Measurements from ENCODE around the gene ACAT2. TPM values are rescaled to one million over a fixed set of nuclear protein-coding genes. Genes with fewer than 3 reads are reported as not detected.
"Not testable (repeated sequence)": the region's sequence is repeated elsewhere in the genome, so short reads cannot be mapped to it uniquely, and the experiment has no call there.

Gene ACAT2
- 1 to 10 TPM in 2 of 4 donors, under 1 TPM in 2; 0.59 to 4.6 (median 2.4) TPM for total RNA-seq

DNA sequence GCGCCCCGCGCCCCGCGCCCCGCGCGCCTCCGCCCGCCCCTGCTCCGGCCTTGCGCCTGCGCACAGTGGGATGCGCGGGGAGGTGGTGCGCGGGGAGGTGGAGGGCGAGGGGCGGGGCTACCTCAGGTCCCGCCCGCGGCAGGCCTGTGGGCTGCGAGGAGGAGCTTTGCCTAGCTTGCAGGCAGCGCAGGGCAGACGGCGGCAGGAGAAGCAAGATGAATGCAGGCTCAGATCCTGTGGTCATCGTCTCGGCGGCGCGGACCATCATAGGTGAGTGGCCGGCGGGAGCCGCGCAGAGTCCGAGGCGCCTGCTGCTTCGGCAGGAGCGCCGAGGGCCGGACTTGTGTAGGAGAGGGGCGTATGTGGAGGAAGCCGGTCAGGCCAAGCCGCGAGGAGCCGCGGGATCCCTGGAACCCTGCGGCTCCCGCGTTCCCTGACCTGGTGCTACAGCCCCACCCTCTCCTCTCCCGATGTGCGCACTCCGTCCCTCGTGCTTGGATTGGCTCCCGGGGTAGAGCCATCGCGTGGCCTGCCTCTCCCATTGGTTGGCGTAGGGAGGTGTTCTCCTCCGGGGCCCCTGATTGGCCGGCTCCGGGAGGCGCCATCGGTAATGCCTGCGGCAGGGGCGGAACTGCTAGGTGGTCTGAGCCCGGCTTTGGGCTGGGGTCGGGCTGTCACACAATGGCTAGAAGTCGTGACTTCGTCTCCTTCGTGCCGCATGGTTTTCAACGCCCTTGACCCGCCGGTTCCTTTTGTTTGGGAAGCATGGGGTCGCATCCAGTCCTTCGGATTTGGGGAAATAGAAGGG is at the start of gene ACAT2:
Gene ACAT2, plus strand, starts transcription at position 173 of the 808 bp plus-strand sequence. Its CDS starts 43 bp downstream, at position 216.
- Histone ChIP-seq H3K27ac (peak within 1 kb of the TSS; percentile 96 to 99 (median 96)), H3K36me3 (peaks cover 0 to 33% of the 10 kb centered on the region in 2 donors), H3K27me3 (no peaks in the 10 kb centered on the region), H3K9me3 (no peaks in the 10 kb centered on the region), H3K4me1 (peaks cover 13 to 19% of the 10 kb centered on the region in 2 donors), H3K4me3 (peak within 1 kb of the TSS; percentile 84 to 90 (median 88))
- DNase-seq (peak; percentile 95 to 96), ATAC-seq (peak; percentile 98 to 99)
- intact Hi-C loops (cut with DNase I; ENCODE audit: low total_unique reads) (loop anchor here (1.0 to 2.0 kb wide), 4 partner anchors 19 to 69 kb away; partner anchors contain the start of genes SOD2, TCP1 and WTAP), in situ Hi-C loops (cut with MboI; ENCODE audit: low sequenced_read_pairs in 4 of 4) (no loop called here)
- TF ChIP-seq, protein P1, sequence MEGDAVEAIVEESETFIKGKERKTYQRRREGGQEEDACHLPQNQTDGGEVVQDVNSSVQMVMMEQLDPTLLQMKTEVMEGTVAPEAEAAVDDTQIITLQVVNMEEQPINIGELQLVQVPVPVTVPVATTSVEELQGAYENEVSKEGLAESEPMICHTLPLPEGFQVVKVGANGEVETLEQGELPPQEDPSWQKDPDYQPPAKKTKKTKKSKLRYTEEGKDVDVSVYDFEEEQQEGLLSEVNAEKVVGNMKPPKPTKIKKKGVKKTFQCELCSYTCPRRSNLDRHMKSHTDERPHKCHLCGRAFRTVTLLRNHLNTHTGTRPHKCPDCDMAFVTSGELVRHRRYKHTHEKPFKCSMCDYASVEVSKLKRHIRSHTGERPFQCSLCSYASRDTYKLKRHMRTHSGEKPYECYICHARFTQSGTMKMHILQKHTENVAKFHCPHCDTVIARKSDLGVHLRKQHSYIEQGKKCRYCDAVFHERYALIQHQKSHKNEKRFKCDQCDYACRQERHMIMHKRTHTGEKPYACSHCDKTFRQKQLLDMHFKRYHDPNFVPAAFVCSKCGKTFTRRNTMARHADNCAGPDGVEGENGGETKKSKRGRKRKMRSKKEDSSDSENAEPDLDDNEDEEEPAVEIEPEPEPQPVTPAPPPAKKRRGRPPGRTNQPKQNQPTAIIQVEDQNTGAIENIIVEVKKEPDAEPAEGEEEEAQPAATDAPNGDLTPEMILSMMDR (IDR thresholded peaks at IDR 0.05 in 4 of 5, conservative IDR thresholded peaks at IDR 0.05 in 1 of 5), result peak in 2 of 5 experiments; percentile 8 to 40
- peak; percentile 47 to 68 for TF ChIP-seq POLR2A (IDR thresholded peaks at IDR 0.05)

DNA sequence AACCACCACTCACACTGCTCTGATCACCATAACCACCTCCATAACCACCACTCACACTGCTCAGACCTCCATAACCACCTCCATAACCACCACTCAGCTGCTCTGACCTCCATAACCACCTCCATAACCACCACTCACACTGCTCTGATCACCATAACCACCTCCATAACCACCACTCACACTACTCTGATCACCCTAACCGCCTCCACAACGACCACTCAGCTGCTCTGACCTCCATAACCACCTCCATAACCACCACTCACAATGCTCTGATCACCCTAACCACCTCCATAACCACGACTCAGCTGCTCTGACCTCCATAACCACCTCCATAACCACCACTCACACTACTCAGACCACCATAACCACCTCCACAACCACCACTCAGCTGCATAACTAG is 49.5 kb upstream of the ACAT2 start:
- DNase-seq; in situ Hi-C loops (cut with MboI; ENCODE audit: low sequenced_read_pairs in 4 of 4); H3K9me3 ChIP-seq; H3K27me3 ChIP-seq; H3K4me3 ChIP-seq; H3K27ac ChIP-seq; H3K36me3 ChIP-seq; intact Hi-C loops (cut with DNase I; ENCODE audit: low total_unique reads); ATAC-seq: not testable (repeated sequence)
- peaks cover 14 to 30% of the 10 kb centered on the region in 2 donors for H3K4me1 ChIP-seq

DNA sequence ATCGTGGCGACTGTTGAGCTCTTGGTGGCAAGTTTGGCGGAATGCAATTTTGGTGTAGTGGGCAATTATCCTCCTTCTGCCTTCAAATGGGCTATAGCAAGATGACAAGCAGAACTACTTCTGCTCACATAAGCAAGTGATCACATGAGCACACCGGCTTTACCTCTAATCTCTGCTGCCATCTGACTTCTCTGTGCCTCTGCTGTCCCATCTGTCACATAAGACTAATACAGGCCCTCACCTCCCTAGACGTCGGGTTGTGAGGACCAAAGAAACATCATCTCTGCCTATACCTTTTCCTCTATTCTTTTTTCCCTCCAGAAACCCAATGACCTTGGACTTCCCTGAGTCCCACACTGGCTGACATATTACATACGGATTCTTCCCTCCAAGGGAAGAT is 47.9 kb upstream of the ACAT2 start:
- DNase-seq (no peak), ATAC-seq (no peak)
- Histone ChIP-seq H3K4me1 (peaks cover 20 to 41% of the 10 kb centered on the region in 2 donors), H3K27me3 (no peaks in the 10 kb centered on the region), H3K9me3 (no peaks in the 10 kb centered on the region), H3K36me3 (no peaks in the 10 kb centered on the region), H3K4me3 (no peak overlapping the region), H3K27ac (peak overlapping the region in 3 of 4 donors; percentile 93 to 97 (median 94))
- TF ChIP-seq, protein P1 (IDR thresholded peaks at IDR 0.05 in 4 of 5, conservative IDR thresholded peaks at IDR 0.05 in 1 of 5), result no peak
- no peak for TF ChIP-seq POLR2A (IDR thresholded peaks at IDR 0.05)
- intact Hi-C loops (cut with DNase I; ENCODE audit: low total_unique reads) (no loop called here), in situ Hi-C loops (cut with MboI; ENCODE audit: low sequenced_read_pairs in 4 of 4) (no loop called here)

DNA sequence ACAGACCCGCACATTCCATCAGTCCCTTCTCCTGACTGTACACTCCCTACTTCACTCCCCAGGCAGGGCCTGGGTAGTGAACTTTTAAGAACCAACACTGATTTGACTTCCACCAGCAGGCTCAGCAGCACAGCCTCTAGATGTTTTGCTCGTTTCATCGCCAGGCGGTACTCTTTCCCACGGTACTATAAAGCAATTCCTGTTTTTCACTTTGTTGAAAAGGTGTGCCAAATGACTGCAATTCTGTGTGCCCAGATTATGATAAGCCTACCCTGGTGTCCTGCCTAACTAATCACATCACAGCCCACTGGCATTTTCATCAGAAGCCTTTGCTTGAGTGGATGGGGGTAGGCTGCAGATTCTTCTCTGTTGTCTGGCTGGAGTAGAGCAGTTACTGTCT is 47.4 kb upstream of the ACAT2 start:
- DNase-seq, result no peak
- intact Hi-C loops (cut with DNase I; ENCODE audit: low total_unique reads), result no loop called here

DNA sequence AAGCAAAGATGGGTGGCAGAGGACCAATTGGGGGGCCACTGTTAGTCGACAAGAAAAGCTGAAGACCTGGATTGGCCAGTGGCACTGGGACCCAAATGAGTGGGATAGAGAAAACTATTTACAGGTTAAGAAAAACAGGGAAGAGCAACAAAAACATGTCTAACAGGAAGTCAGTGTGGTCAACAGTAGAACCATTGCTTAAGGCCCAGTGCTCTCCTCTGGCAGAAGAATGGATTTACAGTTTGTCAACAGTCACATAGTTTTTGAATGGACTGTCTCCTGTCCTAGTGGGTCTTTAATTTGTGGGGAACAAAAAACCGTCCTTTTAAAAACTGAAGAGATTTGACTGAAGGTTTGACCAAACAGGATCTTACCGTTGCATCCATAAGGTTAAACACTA is 46.7 kb upstream of the ACAT2 start:
- H3K4me3 ChIP-seq, result no peak overlapping the region
- no peak for ATAC-seq

More for the DNA sequence above, 47.4 kb upstream of the ACAT2 start:
- Histone ChIP-seq H3K9me3 (no peaks in the 10 kb centered on the region), H3K27me3 (no peaks in the 10 kb centered on the region), H3K4me1 (peaks cover 20 to 41% of the 10 kb centered on the region in 2 donors), H3K27ac (peak overlapping the region; percentile 83 to 97 (median 94)), H3K36me3 (no peaks in the 10 kb centered on the region), H3K4me3 (no peak overlapping the region)
- in situ Hi-C loops (cut with MboI; ENCODE audit: low sequenced_read_pairs in 4 of 4), result no loop called here
- TF ChIP-seq, protein P1 (IDR thresholded peaks at IDR 0.05 in 4 of 5, conservative IDR thresholded peaks at IDR 0.05 in 1 of 5), result no peak
- ATAC-seq, result no peak

More for the DNA sequence above, 46.7 kb upstream of the ACAT2 start:
- intact Hi-C loops (cut with DNase I; ENCODE audit: low total_unique reads), result no loop called here
- no peaks in the 10 kb centered on the region for H3K27me3 ChIP-seq
- no peaks in the 10 kb centered on the region for H3K36me3 ChIP-seq
- no peak for DNase-seq
- H3K4me1 ChIP-seq, result peaks cover 20 to 41% of the 10 kb centered on the region in 2 donors
- H3K27ac ChIP-seq, result peak overlapping the region; percentile 83 to 97 (median 94)
- no peaks in the 10 kb centered on the region for H3K9me3 ChIP-seq
- TF ChIP-seq, protein P1 (IDR thresholded peaks at IDR 0.05 in 4 of 5, conservative IDR thresholded peaks at IDR 0.05 in 1 of 5), result no peak
- TF ChIP-seq POLR2A (IDR thresholded peaks at IDR 0.05), result no peak
- in situ Hi-C loops (cut with MboI; ENCODE audit: low sequenced_read_pairs in 4 of 4), result no loop called here
